GDM1 (cell line): Measurements from ENCODE around the gene BMAL1.

Experiments used
- DNase-seq: peaks from one replicate; lab custom pipeline; 2025; lab: John Stamatoyannopoulos, UW

The BMAL1 gene

DNA sequence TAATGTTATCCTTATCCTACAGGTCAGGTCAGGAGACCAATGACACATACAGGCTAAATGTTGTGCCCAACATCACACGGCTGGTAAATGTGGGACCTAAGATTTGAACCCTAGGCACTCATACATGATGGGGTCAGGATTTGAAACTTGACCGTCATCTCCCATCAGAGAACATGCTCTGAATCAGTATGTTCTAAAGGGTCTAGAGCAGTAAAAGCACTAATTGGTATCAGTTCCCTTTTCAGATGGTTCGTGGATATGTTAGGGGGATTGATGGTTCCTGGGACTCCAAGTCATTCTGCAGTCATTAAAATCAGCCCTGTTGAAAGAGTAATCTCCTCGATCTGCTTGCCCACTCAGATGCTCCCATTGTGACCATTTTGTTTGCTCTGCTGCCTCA is 65.5 kb downstream of the BMAL1 start:
- DNase-seq: no peak

DNA sequence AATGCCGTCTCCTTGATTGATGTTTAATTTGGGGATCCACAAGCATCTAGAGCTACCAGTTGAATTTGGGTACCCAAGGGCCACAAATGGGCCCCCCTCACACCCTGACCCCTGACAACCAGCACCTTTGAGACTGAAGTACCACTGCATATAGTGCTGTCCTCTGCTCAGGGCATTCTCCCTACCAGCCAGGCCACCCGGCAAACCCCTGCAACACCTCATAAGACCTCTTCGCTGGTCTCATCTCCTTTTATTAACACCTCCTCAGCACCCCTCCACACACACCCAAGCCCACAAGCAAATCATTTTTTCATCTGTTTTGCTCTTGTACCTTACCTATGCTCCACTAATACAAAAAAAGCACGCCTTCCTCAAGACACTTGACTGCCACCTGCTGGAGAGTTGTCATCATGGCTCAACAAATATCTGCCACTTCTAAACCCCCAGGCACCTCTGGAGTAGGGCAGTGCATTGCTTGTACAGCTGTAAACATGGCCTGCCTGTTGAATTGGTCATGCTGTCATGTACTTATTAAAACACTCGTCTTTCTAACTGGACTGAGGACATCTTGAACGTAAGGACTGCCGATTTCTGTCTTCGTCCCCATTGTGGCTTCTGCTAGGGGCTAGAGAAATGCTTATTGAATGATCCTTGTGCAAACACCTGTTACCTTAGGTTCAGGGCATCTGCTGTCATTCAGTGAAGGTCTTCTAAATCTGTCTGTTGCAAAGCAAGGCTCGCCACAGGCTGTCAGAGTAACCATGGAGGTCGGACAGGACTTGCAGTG is 66.5 kb downstream of the BMAL1 start:
- DNase-seq: peak; percentile 31

DNA sequence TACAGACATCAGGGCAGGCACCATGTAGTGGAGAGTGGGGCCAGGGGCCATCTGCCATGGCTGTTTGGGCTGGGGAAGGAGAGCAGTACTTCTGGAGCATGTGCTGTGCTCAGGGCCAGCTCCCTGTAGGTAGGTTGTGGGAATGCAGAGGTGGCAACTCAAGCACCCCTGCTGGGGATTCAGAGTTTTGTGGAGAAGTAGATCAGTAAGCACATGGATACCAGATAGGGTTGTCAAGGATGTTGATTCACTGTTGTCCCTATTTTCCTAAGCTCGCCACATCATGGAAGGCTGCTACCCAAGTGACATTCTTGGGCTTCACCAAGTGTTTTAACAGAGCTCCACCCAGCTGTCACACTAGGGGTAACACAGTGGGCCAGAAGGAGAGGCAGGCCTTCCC is 67.2 kb downstream of the BMAL1 start:
- no peak for DNase-seq

DNA sequence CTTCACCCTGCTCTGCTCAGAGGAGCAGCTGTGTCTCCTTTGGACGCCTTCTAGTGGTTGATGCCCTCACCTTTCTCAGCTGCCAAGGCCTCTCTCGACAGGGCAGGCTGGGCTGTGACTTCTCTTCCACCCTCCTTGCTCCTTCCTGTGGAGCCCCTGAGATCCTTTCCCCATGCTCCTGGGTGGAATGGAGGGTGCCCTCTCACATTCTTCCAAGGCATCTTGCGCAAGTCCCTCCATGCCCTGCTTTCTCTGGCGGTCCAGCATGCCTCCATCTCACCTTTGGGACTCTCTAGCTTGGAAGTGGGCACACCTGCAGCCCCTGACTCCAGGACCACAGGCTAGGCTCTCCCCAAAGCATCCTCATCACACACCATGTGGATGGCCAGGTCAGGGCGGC is 68.9 kb downstream of the BMAL1 start:
- DNase-seq: no peak

DNA sequence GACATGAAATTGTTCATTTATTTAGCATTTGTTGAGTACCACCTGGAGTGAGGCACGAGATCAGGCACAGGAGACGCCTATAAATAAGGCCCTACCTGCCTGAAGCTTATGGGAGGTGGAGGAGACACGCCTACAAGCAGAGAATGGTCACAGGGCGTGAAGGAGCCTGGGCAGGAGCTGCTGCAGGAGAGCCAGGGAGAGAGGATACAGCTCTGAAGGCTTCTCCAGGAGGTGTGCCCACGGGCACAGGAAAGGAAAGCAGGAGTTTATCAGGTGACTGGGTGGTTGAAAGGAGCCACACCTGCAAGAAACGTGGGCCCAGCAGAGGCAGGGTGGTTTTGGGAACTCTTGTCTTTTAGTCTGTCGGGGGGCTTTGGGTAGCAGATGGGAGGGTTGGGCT is 70.3 kb downstream of the BMAL1 start:
- no peak for DNase-seq

DNA sequence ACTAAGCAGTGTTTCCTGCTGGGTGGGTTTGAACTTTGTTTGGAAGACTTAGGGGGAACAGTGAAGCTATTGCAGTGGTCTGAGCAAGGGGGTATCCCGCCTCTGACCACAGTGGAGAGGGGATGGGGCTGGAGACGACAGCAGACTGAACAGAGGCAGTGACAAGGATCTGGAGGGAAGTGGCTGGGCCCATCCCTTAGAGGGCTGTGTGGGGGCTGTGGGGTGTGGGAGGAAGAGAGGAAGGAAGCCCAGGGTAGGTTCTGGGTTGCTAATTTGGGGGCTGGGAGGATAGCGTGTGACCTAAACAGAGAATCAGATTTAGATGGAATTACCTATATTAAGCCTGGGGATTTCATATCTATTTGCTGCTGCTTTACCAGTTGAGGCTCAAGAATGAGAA is 70.7 kb downstream of the BMAL1 start:
- no peak for DNase-seq

DNA sequence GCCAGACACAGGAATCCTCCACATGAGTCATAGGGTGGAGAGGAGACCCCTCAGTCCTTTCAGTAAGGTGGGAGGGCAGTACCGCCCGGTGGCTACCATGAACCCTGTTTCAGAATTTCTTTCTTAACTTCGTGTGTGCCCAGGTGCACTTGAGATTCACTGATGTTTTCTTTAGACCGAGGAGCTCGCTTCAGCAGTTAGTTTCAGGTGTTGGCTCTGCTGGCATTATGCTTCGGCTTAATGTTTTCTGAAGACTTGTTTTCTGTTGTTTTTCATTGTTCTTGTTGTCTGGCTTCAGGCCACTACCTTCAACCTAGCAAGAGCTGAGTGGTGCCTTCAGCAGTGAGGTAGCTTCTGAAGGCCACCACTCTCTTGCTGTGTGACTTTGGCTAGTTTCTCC is 71.5 kb downstream of the BMAL1 start:
- DNase-seq: no peak

DNA sequence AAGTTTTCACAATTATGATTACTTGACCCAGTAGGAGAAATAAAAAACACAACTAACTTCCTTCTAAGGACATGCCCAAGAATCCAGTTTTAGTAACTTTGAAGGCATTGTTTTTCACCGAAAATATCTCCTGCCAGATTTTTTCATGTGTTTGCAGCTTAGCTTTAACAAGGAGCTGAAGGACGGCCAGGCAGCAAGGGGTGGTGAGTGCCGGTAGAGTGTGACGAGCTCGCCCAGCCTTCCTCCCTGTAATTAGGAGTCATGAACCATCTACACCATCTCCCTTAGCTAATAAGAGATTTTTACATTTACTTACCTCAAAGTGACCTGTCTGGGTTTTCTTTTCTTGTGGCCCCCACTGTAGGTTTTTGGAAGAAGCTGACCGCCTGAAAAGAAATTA is 72.0 kb downstream of the BMAL1 start:
- no peak for DNase-seq

DNA sequence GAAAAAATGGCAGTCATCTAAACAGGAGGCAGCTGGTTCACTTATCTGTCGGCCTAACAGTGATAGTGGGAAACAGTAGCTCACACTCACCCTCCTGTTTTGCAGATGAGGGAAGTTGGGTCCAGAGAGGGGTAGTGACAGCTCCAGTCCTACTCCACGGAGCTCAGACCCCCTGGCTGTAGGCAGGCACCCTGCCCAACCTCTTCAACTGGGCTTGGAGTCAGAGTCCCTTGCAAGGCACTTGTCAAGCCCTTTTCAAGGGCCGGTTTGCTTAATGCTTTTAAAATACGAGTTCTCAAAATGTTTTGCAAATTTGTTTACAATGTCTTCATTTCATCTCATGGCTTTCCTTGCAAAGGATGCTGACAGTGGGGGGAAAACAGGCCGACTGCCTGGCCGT is 75.1 kb downstream of the BMAL1 start:
- DNase-seq: no peak

DNA sequence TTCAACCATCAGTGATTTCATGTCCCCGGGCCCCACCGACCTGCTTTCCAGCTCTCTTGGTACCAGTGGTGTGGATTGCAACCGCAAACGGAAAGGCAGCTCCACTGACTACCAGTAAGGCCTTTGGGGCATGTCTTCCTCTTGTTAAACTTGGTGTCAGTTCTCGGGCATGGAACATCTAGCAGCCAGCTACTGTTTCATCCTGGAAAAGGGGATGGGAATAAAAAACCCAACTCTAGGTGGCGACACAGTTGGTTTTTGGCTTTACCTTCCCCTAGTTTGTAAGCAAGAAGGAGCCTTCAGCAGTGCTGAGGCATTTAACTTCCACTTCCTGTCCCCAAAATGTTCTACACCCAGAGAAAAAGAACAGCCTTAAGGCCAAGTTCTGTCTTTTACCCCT is 76.7 kb downstream of the BMAL1 start:
- peak; percentile 20 for DNase-seq

DNA sequence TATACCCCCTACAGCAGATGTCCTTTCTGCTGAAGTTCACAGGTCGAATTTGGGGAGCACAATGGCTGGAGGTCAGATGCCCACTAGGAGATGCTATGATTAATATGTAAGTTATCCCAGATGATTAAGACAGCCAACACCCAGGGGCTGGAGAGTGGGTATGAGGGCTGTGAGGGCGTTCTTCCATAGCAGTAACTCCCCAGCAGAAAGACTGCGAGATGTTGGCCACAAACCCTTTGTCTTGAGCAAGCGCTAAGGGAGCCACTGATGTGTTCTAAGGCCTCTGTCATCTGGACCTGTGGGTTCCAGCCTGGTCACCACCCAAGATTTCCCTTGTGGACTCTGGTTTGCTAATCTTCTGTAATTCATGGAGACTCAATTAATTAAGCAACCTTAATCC is 77.6 kb downstream of the BMAL1 start:
- DNase-seq: no peak

DNA sequence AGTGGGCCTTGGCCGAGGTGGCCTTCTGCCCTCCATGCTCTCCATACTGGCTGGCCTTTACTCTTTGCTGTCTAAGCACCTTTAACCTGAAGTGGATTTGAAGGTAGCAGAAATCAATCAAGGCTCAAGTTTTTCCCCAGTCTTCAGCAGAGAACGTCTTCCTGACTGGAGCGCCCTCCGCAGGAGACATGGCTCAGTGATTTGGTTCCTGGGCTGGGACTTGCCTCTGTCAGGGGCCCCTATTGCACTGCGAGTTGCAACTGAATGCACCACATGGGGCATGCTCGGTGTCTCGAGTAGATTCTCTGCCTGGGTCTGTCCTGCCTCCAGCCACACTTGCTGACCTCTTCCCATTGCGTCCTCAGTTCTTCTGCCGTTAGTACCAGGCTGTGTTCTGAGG is 79.6 kb downstream of the BMAL1 start:
- DNase-seq: no peak

DNA sequence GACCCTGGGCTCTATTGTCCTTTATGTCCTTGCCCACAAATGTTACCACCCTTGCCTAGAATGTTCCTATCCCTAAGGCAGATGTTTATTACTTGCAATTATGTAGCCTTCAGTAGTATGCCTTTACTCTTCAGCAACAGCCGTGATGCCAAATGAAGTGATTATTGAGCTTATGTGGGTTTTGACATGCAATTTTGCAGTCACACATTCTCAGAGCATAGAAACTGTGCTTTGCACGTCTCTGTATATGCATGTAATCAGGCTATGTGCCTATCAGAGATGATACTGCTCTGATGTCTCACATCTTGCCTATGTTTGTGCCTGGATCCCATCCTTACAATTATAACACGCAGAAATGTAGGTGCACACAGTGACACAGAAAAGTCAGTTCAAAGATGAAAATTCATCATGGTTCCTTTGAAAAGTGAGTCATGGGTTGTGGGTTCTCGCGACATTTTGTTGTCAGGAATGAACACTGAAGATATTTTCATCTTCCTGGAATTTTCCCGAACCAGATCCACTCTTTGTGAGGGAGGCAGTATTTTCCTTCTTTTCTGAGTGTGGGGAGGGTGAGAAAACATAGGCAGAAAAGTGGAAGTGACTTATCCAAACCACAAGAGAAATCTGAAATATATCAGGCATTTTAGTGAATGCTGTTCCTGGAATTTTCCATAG is 81.1 kb downstream of the BMAL1 start:
- DNase-seq: no peak

DNA sequence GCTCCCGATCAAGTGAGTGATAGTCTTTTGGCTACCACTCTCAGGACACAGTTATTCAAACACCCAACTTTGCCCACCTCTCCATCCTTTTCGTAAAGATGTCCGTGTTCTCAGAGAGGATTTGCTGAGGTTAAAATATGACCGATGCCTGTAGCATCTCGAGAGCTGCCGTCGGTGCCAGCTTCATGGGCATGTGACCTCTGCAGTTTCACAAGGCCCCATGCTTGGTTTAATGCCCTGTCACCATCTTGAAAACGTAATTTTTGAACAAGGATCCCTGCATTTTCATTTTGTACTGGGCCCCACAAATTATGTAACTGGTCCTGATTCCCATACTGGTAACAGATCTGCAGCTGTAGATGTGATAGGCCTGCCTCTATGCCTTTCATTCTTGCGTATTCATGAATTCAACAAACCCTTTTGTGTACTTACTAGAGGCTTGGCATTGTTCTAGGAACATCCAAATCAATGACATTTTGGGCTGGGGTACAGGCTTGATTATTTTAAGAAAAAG is 85.1 kb downstream of the BMAL1 start:
- DNase-seq: no peak

DNA sequence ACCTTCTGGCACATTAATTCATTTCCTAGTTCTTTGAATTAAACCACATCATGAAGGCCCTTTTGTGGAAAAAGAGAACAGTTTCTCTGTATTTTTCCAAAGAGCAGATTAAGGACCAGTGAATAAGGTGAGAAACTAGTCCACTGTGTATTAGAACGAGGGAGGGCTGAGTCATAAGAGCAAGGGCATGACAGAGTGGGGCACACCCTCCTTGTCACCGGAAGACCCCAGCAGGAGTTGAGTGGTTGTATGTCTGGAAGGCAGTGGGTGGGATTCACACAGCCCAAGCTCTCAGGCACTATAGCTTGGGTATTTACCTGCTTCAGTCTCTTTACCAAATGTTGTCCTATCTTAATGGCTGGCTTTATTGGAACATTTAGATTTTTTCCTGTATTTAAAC is 86.8 kb downstream of the BMAL1 start:
- no peak for DNase-seq

DNA sequence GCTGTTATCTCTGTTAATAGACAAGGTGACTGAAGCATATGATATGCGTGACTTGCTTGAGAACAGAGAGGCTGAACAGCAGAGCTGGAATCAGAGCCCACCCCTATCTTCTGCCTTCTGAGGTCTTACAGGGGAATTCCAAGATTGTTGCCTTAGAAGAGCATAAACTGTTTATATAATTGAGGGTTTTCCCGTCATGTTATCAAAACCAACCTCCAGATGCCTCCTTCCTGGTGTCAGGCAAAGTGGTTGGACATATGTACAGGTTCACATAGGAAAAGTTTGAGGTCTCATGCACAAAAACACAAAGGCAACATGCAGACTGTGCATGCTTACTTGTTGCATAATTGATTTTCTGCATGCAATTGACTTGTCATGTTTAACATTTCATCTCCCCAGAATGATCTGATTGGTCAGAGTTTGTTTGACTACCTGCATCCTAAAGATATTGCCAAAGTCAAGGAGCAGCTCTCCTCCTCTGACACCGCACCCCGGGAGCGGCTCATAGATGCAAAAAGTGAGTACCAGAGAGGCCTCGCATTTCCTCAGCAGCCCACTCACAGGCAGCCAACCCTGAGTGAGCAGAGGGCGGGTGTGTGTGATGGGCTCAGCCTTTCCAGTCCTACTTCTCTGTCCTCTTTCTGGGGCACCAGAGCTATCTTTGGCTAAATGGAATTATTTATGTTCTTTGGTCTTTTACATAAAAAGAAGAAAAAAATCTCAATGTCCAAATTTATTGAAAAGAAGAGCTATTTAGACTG is 88.9 kb downstream of the BMAL1 start:
- no peak for DNase-seq

DNA sequence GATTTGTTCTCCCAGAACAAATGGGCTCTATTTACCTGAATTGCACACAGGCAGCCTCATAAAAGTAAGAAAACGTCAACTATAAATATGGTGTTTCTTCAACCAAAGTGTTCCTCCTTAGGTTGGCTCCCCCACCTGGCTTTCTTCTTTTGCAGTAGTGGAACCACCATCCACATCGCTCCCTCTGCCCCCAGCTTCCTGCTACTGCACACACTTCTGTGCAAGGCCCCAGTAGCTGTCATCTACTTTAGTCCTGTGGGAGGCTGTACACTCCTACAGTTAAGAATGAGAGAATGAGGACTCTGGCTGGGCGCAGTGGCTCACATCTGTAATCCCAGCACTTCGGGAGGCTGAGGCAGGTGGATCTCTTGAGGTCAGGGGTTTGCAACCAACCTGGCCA is 89.5 kb downstream of the BMAL1 start:
- DNase-seq: no peak

DNA sequence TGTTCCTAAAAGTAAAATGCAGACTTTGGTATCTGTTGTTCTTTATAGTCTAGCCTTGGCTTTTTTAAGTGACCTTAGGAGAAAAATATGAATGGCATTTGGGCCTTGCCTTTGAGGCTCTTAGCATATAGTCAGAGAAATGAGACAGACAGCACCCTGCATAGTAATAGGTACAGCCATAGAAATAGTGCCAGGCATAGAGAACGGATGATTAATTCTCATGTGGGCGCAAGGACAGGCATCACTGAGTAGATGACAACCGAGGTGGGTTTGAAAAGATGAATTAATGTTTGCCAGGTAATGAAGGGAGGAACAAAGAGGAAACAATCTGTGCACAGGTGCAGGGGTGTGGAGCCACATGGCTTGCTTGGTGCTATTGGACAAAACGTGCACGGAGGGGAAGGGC is 90.5 kb downstream of the BMAL1 start:
- no peak for DNase-seq

DNA sequence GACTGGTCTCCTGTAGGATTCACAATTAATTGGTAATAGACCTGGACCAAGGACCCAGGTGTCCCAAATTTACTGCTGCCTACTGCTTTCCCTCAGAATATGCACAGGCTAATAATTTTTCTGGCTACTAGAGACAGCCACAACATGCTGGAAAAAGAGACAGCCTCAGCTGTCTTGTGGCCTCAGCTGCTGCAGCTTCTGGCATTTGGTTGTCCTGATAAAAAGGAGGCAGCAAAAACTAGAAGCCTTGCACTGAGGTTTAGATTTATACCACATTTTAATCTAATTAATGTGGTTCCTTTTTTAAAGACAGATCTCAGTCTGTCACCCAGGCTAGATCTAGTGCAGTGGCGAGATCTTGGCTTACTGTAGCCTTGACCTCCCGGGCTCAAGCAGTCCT is 95.6 kb downstream of the BMAL1 start:
- no peak for DNase-seq

DNA sequence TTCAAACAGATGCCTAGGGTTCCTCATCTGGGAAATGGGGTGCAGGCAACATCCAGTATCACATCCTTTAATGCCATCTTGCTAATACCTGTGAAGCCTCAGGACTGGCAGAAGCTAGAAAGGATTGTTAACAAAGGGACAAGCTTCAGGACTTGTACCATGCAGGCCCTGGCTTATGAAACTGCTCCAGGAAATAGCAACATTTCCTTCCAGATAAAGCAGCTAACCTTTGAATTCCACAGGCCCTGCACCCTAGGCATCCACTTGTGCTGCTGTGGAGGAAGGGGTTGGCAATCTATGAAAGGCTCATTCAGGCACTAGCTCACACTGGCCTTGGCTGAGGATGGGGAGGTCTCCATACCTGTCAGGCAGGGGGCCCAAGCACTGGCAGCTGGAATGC is 98.2 kb downstream of the BMAL1 start:
- DNase-seq: no peak

DNA sequence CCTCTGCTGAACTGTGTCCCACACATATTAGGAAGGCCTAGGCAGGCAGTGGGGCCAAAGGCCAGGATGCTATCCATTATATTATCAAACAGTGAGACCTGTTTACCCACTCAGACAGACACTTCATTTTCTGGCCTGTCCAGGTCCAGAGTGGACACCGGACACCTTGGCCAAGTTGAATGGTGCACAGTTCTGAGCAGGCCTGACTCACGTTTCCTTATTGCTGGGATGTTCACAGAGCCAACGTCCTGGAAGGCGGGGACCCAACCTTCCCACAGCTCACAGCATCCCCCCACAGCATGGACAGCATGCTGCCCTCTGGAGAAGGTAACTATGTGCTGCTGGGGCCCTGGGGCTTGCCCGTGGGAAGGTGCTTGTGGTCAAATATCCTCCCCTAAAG is 98.8 kb downstream of the BMAL1 start:
- no peak for DNase-seq

DNA sequence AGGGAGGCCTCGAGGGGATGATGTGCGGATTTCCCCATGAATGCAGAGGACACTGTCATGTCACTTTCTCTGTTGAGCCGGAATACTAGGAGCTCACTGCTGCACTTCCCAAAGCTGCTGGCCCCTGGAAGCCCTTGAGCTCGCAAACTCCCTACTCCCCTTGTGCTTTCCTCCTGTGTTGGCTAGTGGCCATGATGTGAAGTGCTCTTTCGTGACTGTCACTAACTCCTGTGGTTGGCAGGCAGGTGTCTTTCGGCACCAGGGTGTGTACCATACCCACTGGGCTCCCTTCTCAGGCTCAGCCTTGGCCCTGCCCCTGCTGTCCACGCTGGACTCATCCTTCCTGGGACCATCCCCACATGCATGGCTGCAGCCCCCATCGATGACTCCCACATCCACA is 99.2 kb downstream of the BMAL1 start:
- no peak for DNase-seq

DNA sequence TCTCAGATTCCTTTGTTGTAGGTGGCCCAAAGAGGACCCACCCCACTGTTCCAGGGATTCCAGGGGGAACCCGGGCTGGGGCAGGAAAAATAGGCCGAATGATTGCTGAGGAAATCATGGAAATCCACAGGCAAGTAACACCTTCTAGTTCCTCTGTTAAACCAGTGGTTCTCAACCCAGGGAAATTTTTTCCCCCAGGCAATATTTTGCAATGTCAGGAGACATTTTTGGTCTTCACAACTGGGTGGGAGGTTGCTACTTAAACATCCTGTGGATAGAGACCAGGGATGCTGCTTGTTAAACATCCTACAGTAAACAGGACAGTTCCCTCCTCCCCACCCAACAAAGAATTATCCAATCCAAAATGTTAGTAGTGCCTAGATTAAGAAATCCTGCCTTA is 100.7 kb downstream of the BMAL1 start:
- DNase-seq: no peak
